ENCODE data around the gene CDC42EP5.
A peak's percentile ranks its signal among the peaks of the same experiment; 100 is the strongest.

DNA sequence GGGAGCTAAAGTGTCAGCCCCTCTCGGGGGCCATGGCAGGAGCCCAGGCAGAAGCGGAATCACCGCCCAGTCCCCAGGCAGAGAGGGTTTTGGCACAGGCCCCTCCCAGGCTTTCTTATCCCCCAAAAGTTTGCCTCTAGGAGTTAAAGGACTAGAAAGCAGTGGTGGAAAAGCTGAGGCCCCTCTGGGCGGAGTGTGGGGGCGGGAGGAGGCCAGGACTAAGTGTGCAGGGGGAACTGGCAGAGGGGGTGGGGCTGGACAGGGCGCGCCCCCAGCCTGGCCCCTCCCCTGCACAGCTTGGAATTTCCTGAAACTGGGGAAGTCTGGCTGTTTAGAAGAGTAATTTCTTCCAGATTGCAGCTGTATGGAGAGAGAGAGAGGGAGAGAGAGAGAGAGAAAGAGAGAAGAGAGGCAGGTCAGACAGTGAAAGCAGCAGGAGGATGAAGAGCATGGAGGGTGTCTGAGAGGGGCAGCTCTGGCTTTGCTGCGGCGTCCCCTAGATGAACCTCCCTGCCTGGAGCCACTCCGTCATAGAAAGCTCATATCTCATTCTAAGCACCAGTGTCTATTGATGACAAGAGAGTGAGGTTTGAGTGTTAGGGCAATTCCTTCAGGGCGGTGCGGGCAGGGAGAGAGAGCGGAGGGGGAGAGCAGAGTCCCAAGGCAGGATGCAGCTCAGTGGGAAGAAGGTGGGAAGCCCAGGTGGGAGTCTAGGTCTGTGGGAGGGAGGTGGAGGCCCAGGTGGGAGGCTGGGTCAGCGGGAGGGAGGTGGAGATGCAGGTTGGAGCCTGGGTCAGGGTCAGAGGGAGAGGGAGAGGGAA is at the start of gene CDC42EP5:
- TF ChIP-seq POLR2A (IDR thresholded peaks at IDR 0.05), result peak in 2 of 4 donors; percentile 22 to 58
- TF ChIP-seq, protein P1, sequence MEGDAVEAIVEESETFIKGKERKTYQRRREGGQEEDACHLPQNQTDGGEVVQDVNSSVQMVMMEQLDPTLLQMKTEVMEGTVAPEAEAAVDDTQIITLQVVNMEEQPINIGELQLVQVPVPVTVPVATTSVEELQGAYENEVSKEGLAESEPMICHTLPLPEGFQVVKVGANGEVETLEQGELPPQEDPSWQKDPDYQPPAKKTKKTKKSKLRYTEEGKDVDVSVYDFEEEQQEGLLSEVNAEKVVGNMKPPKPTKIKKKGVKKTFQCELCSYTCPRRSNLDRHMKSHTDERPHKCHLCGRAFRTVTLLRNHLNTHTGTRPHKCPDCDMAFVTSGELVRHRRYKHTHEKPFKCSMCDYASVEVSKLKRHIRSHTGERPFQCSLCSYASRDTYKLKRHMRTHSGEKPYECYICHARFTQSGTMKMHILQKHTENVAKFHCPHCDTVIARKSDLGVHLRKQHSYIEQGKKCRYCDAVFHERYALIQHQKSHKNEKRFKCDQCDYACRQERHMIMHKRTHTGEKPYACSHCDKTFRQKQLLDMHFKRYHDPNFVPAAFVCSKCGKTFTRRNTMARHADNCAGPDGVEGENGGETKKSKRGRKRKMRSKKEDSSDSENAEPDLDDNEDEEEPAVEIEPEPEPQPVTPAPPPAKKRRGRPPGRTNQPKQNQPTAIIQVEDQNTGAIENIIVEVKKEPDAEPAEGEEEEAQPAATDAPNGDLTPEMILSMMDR (IDR thresholded peaks at IDR 0.05), result no peak

Measured in upper lobe of left lung (tissue), 4 donors.